ENCODE data around the gene MAP7.

DNA sequence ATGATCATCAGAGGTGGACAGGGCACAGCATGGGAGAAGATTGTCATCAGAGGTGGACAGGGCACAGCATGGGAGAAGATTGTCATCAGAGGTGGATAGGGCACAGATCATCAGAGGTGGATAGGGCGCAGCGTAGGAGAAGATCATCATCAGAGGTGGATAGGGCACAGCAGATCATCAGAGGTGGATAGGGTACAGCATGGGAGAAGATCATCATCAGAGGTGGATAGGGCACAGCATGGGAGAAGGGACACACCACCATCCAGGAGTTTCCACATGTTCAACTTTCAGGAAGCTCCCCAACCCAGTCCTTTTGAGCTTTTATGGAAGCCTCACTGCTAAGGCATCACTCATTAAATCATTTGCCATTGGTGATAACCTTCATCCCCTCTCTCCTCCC is 104.1 kb downstream of the MAP7 start:
- no peak for TF ChIP-seq POLR2AphosphoS5 (IDR thresholded peaks at IDR 0.05; ENCODE audit: low read depth)
- TF ChIP-seq, protein P1, sequence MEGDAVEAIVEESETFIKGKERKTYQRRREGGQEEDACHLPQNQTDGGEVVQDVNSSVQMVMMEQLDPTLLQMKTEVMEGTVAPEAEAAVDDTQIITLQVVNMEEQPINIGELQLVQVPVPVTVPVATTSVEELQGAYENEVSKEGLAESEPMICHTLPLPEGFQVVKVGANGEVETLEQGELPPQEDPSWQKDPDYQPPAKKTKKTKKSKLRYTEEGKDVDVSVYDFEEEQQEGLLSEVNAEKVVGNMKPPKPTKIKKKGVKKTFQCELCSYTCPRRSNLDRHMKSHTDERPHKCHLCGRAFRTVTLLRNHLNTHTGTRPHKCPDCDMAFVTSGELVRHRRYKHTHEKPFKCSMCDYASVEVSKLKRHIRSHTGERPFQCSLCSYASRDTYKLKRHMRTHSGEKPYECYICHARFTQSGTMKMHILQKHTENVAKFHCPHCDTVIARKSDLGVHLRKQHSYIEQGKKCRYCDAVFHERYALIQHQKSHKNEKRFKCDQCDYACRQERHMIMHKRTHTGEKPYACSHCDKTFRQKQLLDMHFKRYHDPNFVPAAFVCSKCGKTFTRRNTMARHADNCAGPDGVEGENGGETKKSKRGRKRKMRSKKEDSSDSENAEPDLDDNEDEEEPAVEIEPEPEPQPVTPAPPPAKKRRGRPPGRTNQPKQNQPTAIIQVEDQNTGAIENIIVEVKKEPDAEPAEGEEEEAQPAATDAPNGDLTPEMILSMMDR (conservative IDR thresholded peaks at IDR 0.05; ENCODE audit: low read depth in 2 of 2), result no peak
- TF ChIP-seq CREB1 (CRISPR knock-in tag; IDR thresholded peaks at IDR 0.05; ENCODE audit: low read depth), result no peak
- TF ChIP-seq EZH2phosphoT487 (IDR thresholded peaks at IDR 0.05; ENCODE audit: unreplicated experiment), result no peak
- no peak for TF ChIP-seq EZH2 (IDR thresholded peaks at IDR 0.05; ENCODE audit: low read depth, unreplicated experiment)
- TF ChIP-seq STAT1 (IDR thresholded peaks at IDR 0.05; ENCODE audit: unreplicated experiment), result no peak
- TF ChIP-seq, protein P2, sequence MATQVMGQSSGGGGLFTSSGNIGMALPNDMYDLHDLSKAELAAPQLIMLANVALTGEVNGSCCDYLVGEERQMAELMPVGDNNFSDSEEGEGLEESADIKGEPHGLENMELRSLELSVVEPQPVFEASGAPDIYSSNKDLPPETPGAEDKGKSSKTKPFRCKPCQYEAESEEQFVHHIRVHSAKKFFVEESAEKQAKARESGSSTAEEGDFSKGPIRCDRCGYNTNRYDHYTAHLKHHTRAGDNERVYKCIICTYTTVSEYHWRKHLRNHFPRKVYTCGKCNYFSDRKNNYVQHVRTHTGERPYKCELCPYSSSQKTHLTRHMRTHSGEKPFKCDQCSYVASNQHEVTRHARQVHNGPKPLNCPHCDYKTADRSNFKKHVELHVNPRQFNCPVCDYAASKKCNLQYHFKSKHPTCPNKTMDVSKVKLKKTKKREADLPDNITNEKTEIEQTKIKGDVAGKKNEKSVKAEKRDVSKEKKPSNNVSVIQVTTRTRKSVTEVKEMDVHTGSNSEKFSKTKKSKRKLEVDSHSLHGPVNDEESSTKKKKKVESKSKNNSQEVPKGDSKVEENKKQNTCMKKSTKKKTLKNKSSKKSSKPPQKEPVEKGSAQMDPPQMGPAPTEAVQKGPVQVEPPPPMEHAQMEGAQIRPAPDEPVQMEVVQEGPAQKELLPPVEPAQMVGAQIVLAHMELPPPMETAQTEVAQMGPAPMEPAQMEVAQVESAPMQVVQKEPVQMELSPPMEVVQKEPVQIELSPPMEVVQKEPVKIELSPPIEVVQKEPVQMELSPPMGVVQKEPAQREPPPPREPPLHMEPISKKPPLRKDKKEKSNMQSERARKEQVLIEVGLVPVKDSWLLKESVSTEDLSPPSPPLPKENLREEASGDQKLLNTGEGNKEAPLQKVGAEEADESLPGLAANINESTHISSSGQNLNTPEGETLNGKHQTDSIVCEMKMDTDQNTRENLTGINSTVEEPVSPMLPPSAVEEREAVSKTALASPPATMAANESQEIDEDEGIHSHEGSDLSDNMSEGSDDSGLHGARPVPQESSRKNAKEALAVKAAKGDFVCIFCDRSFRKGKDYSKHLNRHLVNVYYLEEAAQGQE (IDR thresholded peaks at IDR 0.05; ENCODE audit: unreplicated experiment), result no peak
- TF ChIP-seq, protein P3, sequence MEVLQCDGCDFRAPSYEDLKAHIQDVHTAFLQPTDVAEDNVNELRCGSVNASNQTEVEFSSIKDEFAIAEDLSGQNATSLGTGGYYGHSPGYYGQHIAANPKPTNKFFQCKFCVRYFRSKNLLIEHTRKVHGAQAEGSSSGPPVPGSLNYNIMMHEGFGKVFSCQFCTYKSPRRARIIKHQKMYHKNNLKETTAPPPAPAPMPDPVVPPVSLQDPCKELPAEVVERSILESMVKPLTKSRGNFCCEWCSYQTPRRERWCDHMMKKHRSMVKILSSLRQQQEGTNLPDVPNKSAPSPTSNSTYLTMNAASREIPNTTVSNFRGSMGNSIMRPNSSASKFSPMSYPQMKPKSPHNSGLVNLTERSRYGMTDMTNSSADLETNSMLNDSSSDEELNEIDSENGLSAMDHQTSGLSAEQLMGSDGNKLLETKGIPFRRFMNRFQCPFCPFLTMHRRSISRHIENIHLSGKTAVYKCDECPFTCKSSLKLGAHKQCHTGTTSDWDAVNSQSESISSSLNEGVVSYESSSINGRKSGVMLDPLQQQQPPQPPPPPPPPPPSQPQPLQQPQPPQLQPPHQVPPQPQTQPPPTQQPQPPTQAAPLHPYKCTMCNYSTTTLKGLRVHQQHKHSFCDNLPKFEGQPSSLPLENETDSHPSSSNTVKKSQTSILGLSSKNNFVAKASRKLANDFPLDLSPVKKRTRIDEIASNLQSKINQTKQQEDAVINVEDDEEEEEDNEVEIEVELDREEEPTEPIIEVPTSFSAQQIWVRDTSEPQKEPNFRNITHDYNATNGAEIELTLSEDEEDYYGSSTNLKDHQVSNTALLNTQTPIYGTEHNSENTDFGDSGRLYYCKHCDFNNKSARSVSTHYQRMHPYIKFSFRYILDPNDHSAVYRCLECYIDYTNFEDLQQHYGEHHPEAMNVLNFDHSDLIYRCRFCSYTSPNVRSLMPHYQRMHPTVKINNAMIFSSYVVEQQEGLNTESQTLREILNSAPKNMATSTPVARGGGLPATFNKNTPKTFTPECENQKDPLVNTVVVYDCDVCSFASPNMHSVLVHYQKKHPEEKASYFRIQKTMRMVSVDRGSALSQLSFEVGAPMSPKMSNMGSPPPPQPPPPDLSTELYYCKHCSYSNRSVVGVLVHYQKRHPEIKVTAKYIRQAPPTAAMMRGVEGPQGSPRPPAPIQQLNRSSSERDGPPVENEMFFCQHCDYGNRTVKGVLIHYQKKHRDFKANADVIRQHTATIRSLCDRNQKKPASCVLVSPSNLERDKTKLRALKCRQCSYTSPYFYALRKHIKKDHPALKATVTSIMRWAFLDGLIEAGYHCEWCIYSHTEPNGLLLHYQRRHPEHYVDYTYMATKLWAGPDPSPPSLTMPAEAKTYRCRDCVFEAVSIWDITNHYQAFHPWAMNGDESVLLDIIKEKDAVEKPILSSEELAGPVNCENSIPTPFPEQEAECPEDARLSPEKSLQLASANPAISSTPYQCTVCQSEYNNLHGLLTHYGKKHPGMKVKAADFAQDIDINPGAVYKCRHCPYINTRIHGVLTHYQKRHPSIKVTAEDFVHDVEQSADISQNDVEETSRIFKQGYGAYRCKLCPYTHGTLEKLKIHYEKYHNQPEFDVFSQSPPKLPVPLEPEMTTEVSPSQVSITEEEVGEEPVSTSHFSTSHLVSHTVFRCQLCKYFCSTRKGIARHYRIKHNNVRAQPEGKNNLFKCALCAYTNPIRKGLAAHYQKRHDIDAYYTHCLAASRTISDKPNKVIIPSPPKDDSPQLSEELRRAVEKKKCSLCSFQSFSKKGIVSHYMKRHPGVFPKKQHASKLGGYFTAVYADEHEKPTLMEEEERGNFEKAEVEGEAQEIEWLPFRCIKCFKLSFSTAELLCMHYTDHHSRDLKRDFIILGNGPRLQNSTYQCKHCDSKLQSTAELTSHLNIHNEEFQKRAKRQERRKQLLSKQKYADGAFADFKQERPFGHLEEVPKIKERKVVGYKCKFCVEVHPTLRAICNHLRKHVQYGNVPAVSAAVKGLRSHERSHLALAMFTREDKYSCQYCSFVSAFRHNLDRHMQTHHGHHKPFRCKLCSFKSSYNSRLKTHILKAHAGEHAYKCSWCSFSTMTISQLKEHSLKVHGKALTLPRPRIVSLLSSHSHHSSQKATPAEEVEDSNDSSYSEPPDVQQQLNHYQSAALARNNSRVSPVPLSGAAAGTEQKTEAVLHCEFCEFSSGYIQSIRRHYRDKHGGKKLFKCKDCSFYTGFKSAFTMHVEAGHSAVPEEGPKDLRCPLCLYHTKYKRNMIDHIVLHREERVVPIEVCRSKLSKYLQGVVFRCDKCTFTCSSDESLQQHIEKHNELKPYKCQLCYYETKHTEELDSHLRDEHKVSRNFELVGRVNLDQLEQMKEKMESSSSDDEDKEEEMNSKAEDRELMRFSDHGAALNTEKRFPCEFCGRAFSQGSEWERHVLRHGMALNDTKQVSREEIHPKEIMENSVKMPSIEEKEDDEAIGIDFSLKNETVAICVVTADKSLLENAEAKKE (CRISPR knock-in tag; IDR thresholded peaks at IDR 0.05), result no peak
